MM.1S (cell line): ENCODE data around the gene FNDC11.

ENCODE experiments used
- DNase-seq: peaks from one replicate; pipeline ENCODE4 v3.0.0-alpha.2; 2015
- H2AFZ ChIP-seq: fragments of 300-600 bp; sonication (generic); 2 replicates; pipeline ENCODE4 v1.6.0; 2016; ENCODE audit warnings: antibody characterized with exemption, low read length
- H3F3A ChIP-seq: fragments of 300-600 bp; sonication (generic); 2 replicates; pipeline ENCODE4 v1.6.1; 2016; ENCODE audit warnings: mild to moderate bottlenecking, antibody characterized with exemption, low read length, moderate library complexity, mixed read lengths; ENCODE audit not compliant: insufficient read depth
- H3K27ac ChIP-seq: fragments of 300-600 bp; sonication (generic); 2 replicates; pipeline ENCODE4 v1.5.1; 2016; ENCODE audit warnings: mild to moderate bottlenecking, low read length
- H3K27me3 ChIP-seq: fragments of 300-600 bp; sonication (generic); replicated peaks from 2 replicates; pipeline ENCODE4 v1.6.0; 2016; ENCODE audit warnings: low read length; ENCODE audit not compliant: insufficient read depth
- H3K36me3 ChIP-seq: fragments of 300-600 bp; sonication (generic); replicated peaks from 2 replicates; pipeline ENCODE4 v1.6.1; 2016; ENCODE audit warnings: mild to moderate bottlenecking, low read length, mixed read lengths; ENCODE audit not compliant: insufficient read depth
- H3K4me1 ChIP-seq: fragments of 300-600 bp; sonication (generic); 2 replicates; pipeline ENCODE4 v1.6.1; 2016; ENCODE audit warnings: low read length, mixed read lengths
- H3K4me2 ChIP-seq: fragments of 300-600 bp; sonication (generic); 2 replicates; pipeline ENCODE4 v1.6.0; 2016; ENCODE audit warnings: low read depth, low read length
- H3K4me3 ChIP-seq: fragments of 300-600 bp; sonication (generic); 2 replicates; pipeline ENCODE4 v1.5.1; 2016; ENCODE audit warnings: low read length, mixed read lengths
- H3K79me2 ChIP-seq: fragments of 300-600 bp; sonication (generic); 2 replicates; pipeline ENCODE4 v1.6.1; 2016; ENCODE audit warnings: mixed run types, low read length, mixed read lengths
- H3K9ac ChIP-seq: fragments of 300-600 bp; sonication (generic); 2 replicates; pipeline ENCODE4 v1.6.1; 2016; ENCODE audit warnings: low read length, mixed read lengths
- H3K9me2 ChIP-seq: fragments of 300-600 bp; sonication (generic); replicated peaks from 2 replicates; pipeline ENCODE4 v1.6.1; 2016; ENCODE audit warnings: mild to moderate bottlenecking, low read length, mixed read lengths; ENCODE audit not compliant: insufficient read depth
- H3K9me3 ChIP-seq: fragments of 300-600 bp; sonication (generic); replicated peaks from 2 replicates; pipeline ENCODE4 v1.6.1; 2016; ENCODE audit warnings: mild to moderate bottlenecking, low read length, mixed read lengths; ENCODE audit not compliant: insufficient read depth
- H4K20me1 ChIP-seq: fragments of 300-600 bp; sonication (generic); 2 replicates; pipeline ENCODE4 v1.6.1; 2016; ENCODE audit warnings: mild to moderate bottlenecking, low read length, moderate library complexity, mixed read lengths; ENCODE audit not compliant: insufficient read depth
- CTCF ChIP-seq: fragments of 300-600 bp; sonication (generic); IDR thresholded peaks from 2 replicates; pipeline ENCODE4 v1.5.1; 2016; ENCODE audit warnings: antibody characterized with exemption, low read length, mixed read lengths
- EZH2 ChIP-seq: fragments of 300-600 bp; sonication (generic); optimal IDR thresholded peaks from 2 replicates; pipeline ENCODE3; 2017; ENCODE audit warnings: low read depth, mild to moderate bottlenecking, antibody characterized with exemption, low read length, mixed read lengths
- EZH2phosphoT487 ChIP-seq: fragments of 300-600 bp; sonication (generic); IDR thresholded peaks from 2 replicates; pipeline ENCODE4 v1.6.1; 2018; ENCODE audit warnings: antibody characterized with exemption, low read length

The FNDC11 gene

GRCh38 chr20:63518946-63519667, 34.9 kb upstream of the FNDC11 start:
- Histone ChIP-seq H3K4me2 (no peak overlapping the region; the same call in 1 of the 2 replicates), H3K9ac (no peak overlapping the region), H3K9me3 (0 out of 2 replicates have a peak, but pooled peaks cover 2% of the 10 kb centered on the region), H3K9me2 (no peaks in the 10 kb centered on the region), H3K4me3 (no peak overlapping the region), H3K27me3 (peaks cover 50% of the 10 kb centered on the region), H3K4me1 (0 out of 2 replicates have a peak, but pooled peaks cover 4% of the 10 kb centered on the region), H2AFZ (no peak overlapping the region), H3F3A (no peaks in the 10 kb centered on the region), H4K20me1 (no peaks in the 10 kb centered on the region), H3K79me2 (peaks cover 15% of the 10 kb centered on the region), H3K27ac (no peak overlapping the region), H3K36me3 (no peaks in the 10 kb centered on the region)
- no peak for DNase-seq
- TF ChIP-seq EZH2phosphoT487 (no peak), CTCF (no peak), EZH2 (no peak)

- H3K4me1 ChIP-seq = 0 out of 2 replicates have a peak, but pooled peaks cover 4% of the 10 kb centered on the region
- H3K9me3 ChIP-seq = no peaks in the 10 kb centered on the region
- H3K4me2 ChIP-seq = peak overlapping the region; percentile 89
- H3K79me2 ChIP-seq = peaks cover 15% of the 10 kb centered on the region
- H3K27ac ChIP-seq = no peak overlapping the region
- no peaks in the 10 kb centered on the region for H3K36me3 ChIP-seq
- DNase-seq = no peak
- peaks cover 2% of the 10 kb centered on the region; the same call in 1 of the 2 replicates for H3F3A ChIP-seq
- H4K20me1 ChIP-seq = no peaks in the 10 kb centered on the region
- peaks cover 43% of the 10 kb centered on the region for H3K27me3 ChIP-seq
- H3K9me2 ChIP-seq = no peaks in the 10 kb centered on the region
- TF ChIP-seq CTCF (peak; percentile 22; the same call in 1 of the 2 replicates), EZH2 (no peak), EZH2phosphoT487 (no peak)
- peak overlapping the region; percentile 42; the same call in 1 of the 2 replicates for H3K9ac ChIP-seq
- peak overlapping the region; percentile 96 for H2AFZ ChIP-seq
- H3K4me3 ChIP-seq = peak overlapping the region; percentile 84
These were observed 34.1 kb upstream of the FNDC11 start for GRCh38 chr20:63519668-63520503.

- H3K4me1 ChIP-seq = 0 out of 2 replicates have a peak, but pooled peaks cover 4% of the 10 kb centered on the region
- H3F3A ChIP-seq = peaks cover 7% of the 10 kb centered on the region; the same call in 1 of the 2 replicates
- H3K9me3 ChIP-seq = no peaks in the 10 kb centered on the region
- H2AFZ ChIP-seq = peak within 1 kb of the TSS; percentile 96
- H3K4me3 ChIP-seq = peak within 1 kb of the TSS; percentile 84
- H3K27me3 ChIP-seq = peaks cover 37% of the 10 kb centered on the region
- no peaks in the 10 kb centered on the region for H4K20me1 ChIP-seq
- peak within 1 kb of the TSS; percentile 73 for H3K9ac ChIP-seq
- DNase-seq = peak; percentile 77
- H3K27ac ChIP-seq = no peak within 1 kb of the TSS
- no peaks in the 10 kb centered on the region for H3K9me2 ChIP-seq
- peak within 1 kb of the TSS; percentile 99 for H3K4me2 ChIP-seq
- peaks cover 15% of the 10 kb centered on the region for H3K79me2 ChIP-seq
- no peaks in the 10 kb centered on the region for H3K36me3 ChIP-seq
- no peak for TF ChIP-seq EZH2
- TF ChIP-seq CTCF = no peak
- no peak for TF ChIP-seq EZH2phosphoT487
These were observed 33.4 kb upstream of the FNDC11 start, which contains the start of gene PPDPF for GRCh38 chr20:63520504-63520933. PPDPF (plus strand) TSS chr20:63520765; CDS start chr20:63521309, 544 bp downstream.
